Dermis blood vessel endothelial cell (primary cell): ENCODE data around the gene GAS6. TPM values are rescaled to one million over a fixed set of nuclear protein-coding genes. Genes with fewer than 3 reads are reported as not detected.
"Not testable (repeated sequence)": the region's sequence is repeated elsewhere in the genome, so short reads cannot be mapped to it uniquely, and the experiment has no call there.

Experiments
- DNase-seq: peaks from one replicate; pipeline ENCODE4 v3.0.0; 2010
- total RNA-seq: library from RNA; depleted of rRNA; stranded (reverse); fragments of >200 nt; gene quantifications from 2 replicates; pipeline ENCODE4 v1.2.3, GENCODE V29; 2014

GAS6 gene
- total RNA-seq, 1 donor from 2014 or later, result 174 TPM

DNA sequence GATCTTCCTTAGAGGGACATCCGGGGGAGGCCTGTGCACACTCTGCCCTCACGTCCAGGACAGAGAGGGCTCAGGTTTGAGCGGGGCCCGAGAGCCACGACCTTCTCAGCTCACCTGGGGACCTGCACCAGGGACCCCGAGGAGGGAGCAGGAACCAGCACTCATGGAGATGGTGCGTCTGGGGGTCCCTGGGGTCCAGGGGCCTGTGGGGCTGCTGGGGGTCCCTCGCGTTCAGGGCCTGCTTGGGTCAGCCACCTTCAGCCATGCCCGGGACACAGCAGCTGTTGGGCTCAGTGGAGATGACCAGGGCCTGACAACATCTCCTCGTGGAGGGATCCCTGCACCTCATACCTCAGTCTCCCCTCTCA lies 57.8 kb downstream of the GAS6 start:
- no peak for DNase-seq

DNA sequence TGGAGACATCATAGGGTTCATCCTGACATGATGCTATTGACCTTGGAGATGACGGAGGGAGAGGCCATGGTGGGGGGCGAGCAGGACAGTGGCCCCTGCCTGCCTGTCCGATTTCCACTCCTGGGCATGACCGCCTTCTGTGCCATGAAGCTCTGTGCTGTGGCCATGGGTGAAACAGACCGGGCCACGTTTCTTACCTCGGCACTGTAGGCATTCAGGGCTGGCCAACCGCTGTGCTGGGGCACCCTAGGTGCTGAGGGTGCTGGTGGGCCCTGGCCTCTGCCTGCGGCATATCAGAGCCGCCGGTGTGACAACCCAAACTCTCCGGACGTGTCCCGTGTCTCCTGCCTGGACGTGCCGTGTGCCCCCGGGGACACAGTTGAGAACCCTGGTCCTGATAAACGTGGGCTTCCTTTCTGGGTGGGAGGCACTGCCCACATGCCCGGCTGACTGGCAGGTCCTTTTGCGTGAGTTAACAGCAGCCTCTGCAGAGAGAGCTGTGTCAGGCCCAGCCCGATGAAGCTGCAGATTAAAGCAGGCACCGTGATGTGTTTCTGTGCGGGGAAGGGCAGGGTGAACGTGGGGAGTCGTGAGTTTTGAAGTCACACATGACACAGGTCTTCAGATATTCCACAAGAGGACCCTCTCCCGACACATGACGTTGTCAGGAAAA lies 58.3 kb downstream of the GAS6 start:
- DNase-seq, result no peak

GRCh38 chr13:113804703-113805430 lies 59.0 kb downstream of the GAS6 start:
- no peak for DNase-seq

DNA sequence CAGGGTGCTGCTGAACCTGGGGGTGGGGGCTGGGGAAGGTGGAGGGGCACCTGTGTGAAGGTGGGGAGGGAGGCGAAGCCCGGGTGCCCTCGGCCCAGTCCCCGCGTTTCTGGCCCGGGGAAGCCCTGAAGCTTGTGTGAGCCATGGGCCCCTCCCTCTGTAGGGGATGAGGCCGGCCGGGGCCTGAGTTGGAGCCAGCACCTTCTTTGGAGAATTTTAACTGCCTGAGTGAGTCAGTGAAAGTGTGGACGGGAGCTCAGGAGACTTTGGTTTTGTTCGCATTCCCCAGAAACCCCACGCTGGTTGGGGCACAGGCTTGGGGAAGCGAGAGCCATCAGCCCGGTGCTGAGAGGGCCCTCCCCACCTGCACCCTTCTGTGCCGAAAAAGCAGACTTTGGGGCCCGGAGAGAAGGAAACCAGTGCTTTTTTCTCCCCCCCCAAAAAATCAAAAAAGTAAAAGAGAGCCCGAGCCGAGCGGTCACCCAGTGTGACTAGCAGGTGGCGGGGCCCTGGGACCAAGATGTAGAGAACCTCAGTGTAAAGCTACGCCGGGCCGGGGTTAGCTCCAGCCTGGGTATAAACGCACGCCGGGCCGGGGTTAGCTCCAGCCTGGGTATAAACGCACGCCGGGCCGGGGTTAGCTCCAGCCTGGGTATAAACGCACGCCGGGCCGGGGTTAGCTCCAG lies 59.7 kb downstream of the GAS6 start:
- DNase-seq, result no peak

- DNase-seq, result no peak
Observed at GRCh38 chr13:113803409-113804016, 60.4 kb downstream of the GAS6 start.

DNA sequence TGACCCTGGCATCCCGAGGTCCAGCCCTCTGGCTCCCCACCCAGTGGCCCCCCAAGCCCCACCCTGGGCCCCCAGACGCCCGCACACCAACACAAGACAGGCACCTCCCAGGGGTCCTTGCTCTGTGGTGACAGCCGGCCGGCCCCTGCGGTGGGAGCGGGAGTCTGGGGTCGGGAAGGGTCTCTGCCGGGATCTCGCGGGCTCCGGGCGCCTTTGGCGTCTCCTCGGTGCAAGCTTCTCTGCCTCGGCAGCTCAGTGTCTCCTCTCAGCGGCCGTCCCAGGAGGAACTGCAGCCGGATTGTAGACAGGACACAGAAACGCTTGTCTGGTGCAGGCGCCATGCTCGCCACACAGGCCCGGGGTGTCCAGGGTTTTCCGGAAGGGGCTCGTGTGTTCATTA lies 61.1 kb downstream of the GAS6 start:
- DNase-seq, result no peak

GRCh38 chr13:113802090-113802531 lies 61.8 kb downstream of the GAS6 start:
- no peak for DNase-seq

GRCh38 chr13:113801289-113801961 lies 62.5 kb downstream of the GAS6 start:
- DNase-seq, result no peak

GRCh38 chr13:113800576-113800926 lies 63.3 kb downstream of the GAS6 start:
- DNase-seq, result no peak

DNA sequence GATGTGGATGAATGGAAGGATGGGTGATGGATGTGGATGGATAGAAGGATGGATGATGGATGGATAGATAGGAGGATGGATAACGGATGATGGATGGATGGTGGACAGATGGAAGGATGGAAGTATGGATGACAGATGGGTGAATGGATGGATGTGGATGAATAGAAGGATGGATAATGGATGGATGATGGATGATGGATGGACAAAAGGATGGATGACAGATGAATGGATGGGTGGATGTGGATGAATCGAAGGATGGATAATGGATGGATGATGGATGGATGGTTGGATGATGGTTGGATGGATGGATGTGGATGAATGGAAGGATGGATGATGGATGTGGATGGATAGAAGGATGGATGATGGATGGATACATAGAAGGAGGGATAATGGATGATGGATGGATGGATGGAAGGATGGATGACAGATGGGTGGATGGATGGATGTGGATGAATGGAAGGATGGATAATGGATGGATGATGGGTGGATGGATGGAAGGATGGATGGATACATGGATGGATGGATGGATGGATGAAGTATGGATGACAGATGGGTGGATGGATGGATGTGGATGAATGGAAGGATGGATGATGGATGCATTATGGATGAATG lies 65.6 kb downstream of the GAS6 start:
- no peak for DNase-seq

DNA sequence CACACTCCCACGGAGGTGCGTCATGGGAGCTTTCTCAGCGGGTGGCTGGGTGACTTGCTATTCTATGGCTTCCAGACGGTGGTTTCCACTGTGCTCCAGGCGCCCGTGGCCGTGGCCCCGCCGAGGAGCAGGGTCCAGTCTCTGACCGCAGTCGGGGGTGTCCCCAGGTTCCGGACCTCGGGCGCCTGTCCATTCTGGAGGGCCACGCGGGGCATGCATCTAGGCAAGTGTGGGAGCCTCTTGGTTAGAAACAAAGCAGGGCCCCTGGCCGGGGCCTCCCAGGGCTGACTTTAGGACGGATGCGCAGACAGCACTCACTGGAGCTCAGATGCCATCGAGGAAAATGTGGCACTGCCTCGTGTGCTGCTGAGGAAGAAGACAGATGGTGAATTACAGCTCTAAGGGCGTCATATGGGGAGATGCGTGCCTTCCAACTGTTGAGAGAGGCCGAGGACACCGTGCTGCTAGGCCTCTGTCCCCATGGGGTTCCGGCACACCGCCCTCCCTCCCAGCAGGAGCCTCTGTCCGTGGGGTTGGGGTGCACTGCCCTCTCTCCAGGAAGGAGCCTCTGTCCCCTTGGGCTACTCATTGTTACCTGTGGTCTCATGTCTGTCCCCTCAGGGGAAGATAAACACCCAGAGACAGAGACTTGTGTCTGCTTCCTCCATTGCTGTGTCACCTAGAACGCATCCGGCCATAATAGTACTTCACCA lies 66.8 kb downstream of the GAS6 start:
- DNase-seq, result no peak

DNA sequence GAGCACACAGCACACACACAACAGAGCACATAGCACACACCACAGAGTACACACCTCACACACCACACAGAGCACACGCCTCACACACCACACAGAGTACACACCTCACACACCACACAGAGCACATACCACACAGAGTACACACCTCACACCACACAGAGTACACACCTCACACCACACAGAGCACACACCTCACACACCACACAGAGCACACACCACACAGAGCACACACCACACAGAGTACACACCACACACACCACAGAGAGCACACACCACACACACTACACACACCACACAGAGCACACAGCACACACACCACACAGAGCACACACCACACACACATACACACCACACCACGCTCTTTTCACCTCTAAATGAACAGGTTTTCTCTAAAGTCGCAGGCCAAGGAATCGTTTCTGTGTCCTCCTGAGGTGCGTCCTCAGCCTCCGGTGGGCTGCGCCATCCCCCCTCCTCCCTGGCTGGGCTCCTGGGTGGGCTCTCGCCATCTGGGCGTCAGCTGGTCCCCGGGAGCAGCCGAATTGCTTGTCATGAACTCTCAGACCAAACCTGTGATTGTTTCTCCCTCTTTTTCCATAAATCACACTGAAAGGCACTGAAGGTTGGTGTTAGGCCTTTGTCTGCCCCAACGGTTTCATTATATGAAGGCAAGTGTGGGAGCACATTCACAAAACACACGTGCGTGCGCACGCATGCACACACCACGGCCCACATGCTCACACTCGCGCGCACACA lies 67.5 kb downstream of the GAS6 start:
- no peak for DNase-seq

- not testable (repeated sequence) for DNase-seq
Observed at GRCh38 chr13:113795362-113795761, 68.5 kb downstream of the GAS6 start.

GRCh38 chr13:113794764-113795173 lies 69.1 kb downstream of the GAS6 start:
- no peak for DNase-seq

- DNase-seq, result no peak
Observed at GRCh38 chr13:113794086-113794485, 69.8 kb downstream of the GAS6 start.

GRCh38 chr13:113793718-113794085 lies 70.2 kb downstream of the GAS6 start:
- no peak for DNase-seq

DNA sequence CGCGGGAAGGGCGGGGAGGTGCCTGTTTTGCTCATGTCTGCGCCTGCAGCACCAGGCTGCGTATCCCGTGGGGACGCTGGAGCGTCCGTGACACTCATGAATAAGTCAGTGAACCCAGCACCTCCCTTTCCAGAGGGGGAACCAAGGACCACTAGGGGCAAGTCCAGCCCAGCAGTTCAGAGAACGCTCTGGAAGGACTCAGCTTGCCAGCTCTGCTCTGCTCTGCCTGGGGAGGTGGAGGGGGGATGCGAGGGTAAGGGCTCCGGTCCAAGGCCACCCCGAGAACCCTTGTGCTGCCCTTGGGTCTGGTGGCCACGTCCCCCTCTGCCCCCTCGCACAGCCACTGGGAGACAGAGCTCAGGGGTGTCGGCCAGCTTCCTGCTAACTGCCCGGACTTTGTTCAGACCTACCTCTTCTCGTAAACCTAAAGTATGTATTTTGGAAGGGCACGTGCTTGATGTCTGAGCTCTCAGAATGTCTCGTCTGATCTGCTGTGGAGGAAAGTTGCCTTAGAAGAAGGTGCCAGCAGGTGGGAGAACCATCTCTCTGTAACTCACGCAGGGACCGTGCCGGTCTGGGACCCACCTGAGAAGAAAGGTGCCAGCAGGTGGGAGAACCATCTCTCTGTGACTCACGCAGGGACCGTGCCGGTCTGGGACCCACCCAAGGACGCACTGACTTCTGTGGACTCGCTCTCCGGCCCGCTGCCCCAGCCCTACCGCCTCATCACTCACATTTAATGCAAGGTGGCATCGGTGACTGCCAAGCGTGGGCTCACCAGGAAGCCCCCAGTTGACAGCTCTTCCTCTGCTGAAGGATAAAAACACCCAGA lies 70.8 kb downstream of the GAS6 start:
- DNase-seq, result no peak

DNA sequence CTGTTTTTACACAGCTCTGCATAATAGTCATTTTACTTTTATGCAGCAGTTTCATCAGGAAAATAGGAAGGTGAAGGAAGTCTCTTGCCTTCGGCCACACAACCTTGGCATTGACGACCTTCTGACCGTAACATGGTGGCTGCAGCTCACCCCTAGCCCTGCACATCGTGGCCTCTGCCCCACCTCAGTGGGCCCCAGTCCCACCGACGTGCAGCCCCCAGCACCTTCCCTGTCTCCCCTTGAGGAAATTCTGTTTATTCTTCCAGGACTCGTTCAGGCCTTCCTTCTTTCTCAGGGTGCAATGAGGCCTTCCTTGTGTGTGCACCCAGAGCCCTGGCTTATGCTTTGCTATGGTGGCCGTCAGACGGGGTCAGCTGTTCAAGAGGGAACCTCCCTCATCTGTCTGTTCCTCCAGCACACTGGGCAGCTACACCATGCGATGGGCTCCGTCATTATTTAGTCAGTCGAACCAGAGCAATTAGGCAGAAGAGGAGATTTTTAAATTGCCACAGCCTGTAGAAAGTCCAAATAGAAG lies 71.6 kb downstream of the GAS6 start:
- no peak for DNase-seq

GRCh38 chr13:113791761-113792160 lies 72.1 kb downstream of the GAS6 start:
- DNase-seq, result no peak

- DNase-seq, result no peak
Observed at GRCh38 chr13:113791226-113791625, 72.7 kb downstream of the GAS6 start.
